ENCODE results near the gene SLC35F4. TPM values are rescaled to one million over a fixed set of nuclear protein-coding genes. Genes with fewer than 3 reads are reported as not detected.

The SLC35F4 gene
- total and polyA plus RNA-seq, 2 of the 8 experiments (the other 6 are each of a cell fraction or from before 2014, with no cell fraction given), result not detected

DNA sequence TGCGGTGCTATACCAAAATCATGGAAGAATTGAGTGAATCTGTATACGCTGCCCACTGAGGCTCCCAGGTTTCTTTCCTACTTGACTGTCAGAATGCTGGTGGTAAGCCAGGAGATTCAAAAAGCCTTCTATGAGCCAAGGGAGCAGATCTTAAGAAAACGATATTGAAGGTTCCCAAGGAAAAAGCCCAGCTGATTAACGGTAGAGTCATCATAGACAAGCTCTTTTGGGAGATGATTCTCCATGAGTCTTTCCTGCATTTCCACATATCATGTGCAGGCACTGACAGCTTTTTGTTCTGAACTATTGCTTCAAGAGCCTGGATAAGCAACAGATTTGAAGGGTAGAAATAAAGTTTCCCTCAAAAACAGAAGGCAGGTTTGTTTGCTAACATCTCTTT lies 17.5 kb downstream of the SLC35F4 start:
- ChIA-PET POLR2A (ENCODE audit: partially characterized antibody) (no interaction called here), CTCF (ENCODE audit: partially characterized antibody) (no interaction called here)
- no peak overlapping the region for H3K4me2 ChIP-seq (ENCODE audit: insufficient read depth in 1 of 2, low read depth in 2 of 2, low read length in 2 of 2)
- no peak overlapping the region for H2BK12ac ChIP-seq (ENCODE audit: low read depth, low read length)
- H3K27me3 ChIP-seq (replicated peaks in 1 of 4; ENCODE audit: control insufficient read depth in 3 of 4, extremely low read depth in 1 of 4, insufficient read depth in 3 of 4, low read length in 3 of 4), result no peaks in the 10 kb centered on the region
- H3K27ac ChIP-seq (ENCODE audit: low read depth, low read length), result no peak overlapping the region
- no peaks in the 10 kb centered on the region for H3K9me3 ChIP-seq (ENCODE audit: insufficient read depth in 2 of 2, low read depth in 1 of 2, low read length in 1 of 2)
- H3K79me2 ChIP-seq (ENCODE audit: control insufficient read depth in 1 of 2, insufficient read depth in 2 of 2, low read length in 2 of 2), result no peaks in the 10 kb centered on the region
- DNase-seq (ENCODE audit: low read depth in 1 of 2, low spot score in 2 of 2) (no peak), FAIRE-seq (no peak)
- WGBS, 2 experiments (ENCODE audit: extremely low coverage in 1 of 2, insufficient coverage in 1 of 2, insufficient read length in 1 of 2, insufficient replicate concordance in 2 of 2, low coverage in 1 of 2, low lambda C conversion rate in 2 of 2, missing lambda C conversion rate in 1 of 2), result 93% methylated on average over 4 of the region's 4 CpGs; no CpG with 5 or more reads in 1 of the 2 experiments
- no peak overlapping the region for H4K8ac ChIP-seq (ENCODE audit: extremely low read depth, insufficient read depth, low read length)
- H3K23ac ChIP-seq (ENCODE audit: insufficient read length), result no peak overlapping the region
- H3K4me1 ChIP-seq (replicated peaks in 1 of 4; ENCODE audit: control insufficient read depth in 3 of 4, insufficient read depth in 4 of 4, low read length in 3 of 4), result no peaks in the 10 kb centered on the region
- no peak overlapping the region for H4K91ac ChIP-seq (replicated peaks; ENCODE audit: insufficient read length, low read length)
- no peak overlapping the region for H2BK15ac ChIP-seq (ENCODE audit: low read length)
- H3K4ac ChIP-seq (replicated peaks; ENCODE audit: insufficient read length, low read depth, low read length), result no peak overlapping the region
- H3K18ac ChIP-seq (ENCODE audit: extremely low read depth, low read length), result no peak overlapping the region
- no peak overlapping the region for H3K56ac ChIP-seq (replicated peaks; ENCODE audit: insufficient read length, low read depth, low read length)
- H4K20me1 ChIP-seq (replicated peaks in 1 of 2; ENCODE audit: control insufficient read depth in 1 of 2, insufficient read depth in 2 of 2, low read length in 2 of 2), result no peaks in the 10 kb centered on the region
- H3K4me3 ChIP-seq (ENCODE audit: extremely low read depth in 1 of 4, insufficient read depth in 2 of 4, low read depth in 3 of 4, low read length in 4 of 4), result no peak overlapping the region
- no peaks in the 10 kb centered on the region for H3K36me3 ChIP-seq (ENCODE audit: control insufficient read depth in 2 of 4, insufficient read depth in 4 of 4, low read length in 3 of 4)
- no peak overlapping the region for H2BK5ac ChIP-seq (ENCODE audit: low read depth, low read length)
- no peak overlapping the region for H4K5ac ChIP-seq (ENCODE audit: insufficient read length, low read depth, low read length)
- H3K23me2 ChIP-seq (ENCODE audit: low read depth, low read length), result no peaks in the 10 kb centered on the region
- no peak overlapping the region for H3K14ac ChIP-seq (ENCODE audit: insufficient read length)
- H2AFZ ChIP-seq (ENCODE audit: low read length), result no peak overlapping the region
- H2BK120ac ChIP-seq (replicated peaks; ENCODE audit: low read depth, low read length), result no peak overlapping the region
- no peak overlapping the region for H2AK5ac ChIP-seq (ENCODE audit: low read depth, low read length)
- no peak overlapping the region for H2BK20ac ChIP-seq (ENCODE audit: low read length)
- no peak overlapping the region for H3K9ac ChIP-seq (replicated peaks in 1 of 4; ENCODE audit: extremely low read depth in 1 of 4, low read depth in 3 of 4, low read length in 3 of 4)
- H3K79me1 ChIP-seq (ENCODE audit: low read depth, low read length), result no peaks in the 10 kb centered on the region
- TF ChIP-seq SP2 (IDR thresholded peaks at IDR 0.05; ENCODE audit: low read length) (no peak), TAF7 (optimal IDR thresholded peaks at IDR 0.05; ENCODE audit: borderline replicate concordance, low read depth, low read length) (no peak)
